Aorta (tissue), 5 donors: ENCODE measurements around the gene MAP1A. TPM values are rescaled to one million over a fixed set of nuclear protein-coding genes. Genes with fewer than 3 reads are reported as not detected.
A peak's percentile ranks its signal among the peaks of the same experiment; 100 is the strongest.
"Not testable (repeated sequence)": the region's sequence is repeated elsewhere in the genome, so short reads cannot be mapped to it uniquely, and the experiment has no call there.

Experiments
- ATAC-seq: fragments of 200-7000 bp; cut with Tn5 transposase; one replicate; pipeline ENCODE4 v1.9.1; 2022; ENCODE audit warnings: moderate library complexity; ENCODE audit not compliant: low FRiP score
- DNase-seq, 2 donors: peaks; one replicate each; pipeline ENCODE4 v3.0.0-alpha.2; 2020
- H3K27ac ChIP-seq, 2 donors: one replicate each; pipeline ENCODE4 v1.5.1; 2013; ENCODE audit warnings: low read length in 2 of 2, mild to moderate bottlenecking in 2 of 2, moderate library complexity in 2 of 2, control low read depth in 1 of 2, inconsistent platforms in 1 of 2, low read depth in 1 of 2
- H3K27me3 ChIP-seq, 2 donors: one replicate each; pipeline ENCODE4 v1.6.1; 2013; ENCODE audit warnings: control low read depth in 1 of 2, low read length in 1 of 2, mild to moderate bottlenecking in 1 of 2, moderate library complexity in 1 of 2; ENCODE audit not compliant: insufficient read depth in 2 of 2, control insufficient read depth in 1 of 2
- H3K36me3 ChIP-seq, 2 donors: one replicate each; pipeline ENCODE4 v1.6.1; 2013; ENCODE audit warnings: control low read depth in 1 of 2, low read length in 1 of 2, mild to moderate bottlenecking in 1 of 2; ENCODE audit not compliant: insufficient read depth in 2 of 2, control insufficient read depth in 1 of 2
- H3K4me1 ChIP-seq, 2 donors: one replicate each; pipeline ENCODE4 v1.6.1; 2013; ENCODE audit warnings: low read length in 2 of 2, control low read depth in 1 of 2, mild to moderate bottlenecking in 1 of 2, moderate library complexity in 1 of 2; ENCODE audit not compliant: insufficient read depth in 2 of 2, control insufficient read depth in 1 of 2
- H3K4me3 ChIP-seq, 2 donors: one replicate each; pipeline ENCODE4 v1.5.1; 2013; ENCODE audit warnings: low read length in 2 of 2, control low read depth in 1 of 2, mild to moderate bottlenecking in 1 of 2
- H3K9me3 ChIP-seq: one replicate; pipeline ENCODE4 v1.6.1; 2013; ENCODE audit warnings: mild to moderate bottlenecking, low read length; ENCODE audit not compliant: control insufficient read depth
- WGBS, 2 donors: extraction: QIAGEN DNeasy Blood & Tissue Kit; methylation state at CpG; one replicate each; pipeline ENCODE4 v1.1.7; 2013; 5-methylcytosine and 5-hydroxymethylcytosine counted together
- intact Hi-C, 2 donors: fragments of 100-400 bp; cut with DNase I; formaldehyde crosslinking; loops; one replicate each; pipeline versions ENCODE4 v1.14.2 to v1.15.0; 2022
- polyA plus RNA-seq, 2 donors: library from polyadenylated mRNA; stranded (reverse); fragments of 200-250 nt; gene quantifications; one replicate each; pipeline ENCODE4 v1.2.3, GENCODE V29; 2013
- total RNA-seq, 2 donors: library from RNA; stranded (reverse); fragmentation: NEBNext Ultra II Directional; extraction: Animal tissue kit (Norgen Biotek cat#: 25700); gene quantifications; one replicate each; pipeline ENCODE4 v1.2.1, GENCODE V29; 2021
- donor health status: healthy with polysubstance abuse.
- donor health status: Bipolar disorder and iron deficiency.
- donor health status: DM: no; HTN: no; CAD: no.
- donor health status: DM: no; HTN: no; CAD: no.
- donor health status: DM: yes; HTN: yes; CAD: no.

Gene MAP1A
- total and polyA plus RNA-seq, 4 donors = 5.2 to 49.3 (median 21.0) TPM

GRCh38 chr15:43552256-43552655, 34.8 kb downstream of the MAP1A start:
- intact Hi-C loops = no loop called here
- Histone ChIP-seq H3K4me3 (no peak overlapping the region), H3K36me3 (no peaks in the 10 kb centered on the region), H3K9me3 (no peaks in the 10 kb centered on the region), H3K4me1 (no peaks in the 10 kb centered on the region), H3K27me3 (no peaks in the 10 kb centered on the region), H3K27ac (no peak overlapping the region)
- no peak for ATAC-seq
- DNase-seq = peak in 1 of 2 donors; percentile 16
- 95 to 97% methylated on average over 4 of the region's 4 CpGs for WGBS, 2 donors

- DNase-seq (no peak), ATAC-seq (no peak)
- WGBS, 2 donors = 82 to 87% methylated on average over 2 of the region's 2 CpGs
- Histone ChIP-seq H3K9me3 (no peaks in the 10 kb centered on the region), H3K4me3 (no peak overlapping the region), H3K36me3 (no peaks in the 10 kb centered on the region), H3K4me1 (no peaks in the 10 kb centered on the region), H3K27me3 (no peaks in the 10 kb centered on the region), H3K27ac (no peak overlapping the region)
- intact Hi-C loops = no loop called here
These were observed 35.6 kb downstream of the MAP1A start for GRCh38 chr15:43552986-43553385.

- H3K4me1 ChIP-seq, H3K27me3 ChIP-seq, H3K36me3 ChIP-seq, H3K4me3 ChIP-seq, H3K27ac ChIP-seq, DNase-seq, intact Hi-C loops, ATAC-seq, H3K9me3 ChIP-seq: not testable (repeated sequence)
- 88 to 100% methylated on average over 2 of the region's 3 CpGs for WGBS, 2 donors
These were observed 45.3 kb downstream of the MAP1A start for GRCh38 chr15:43562753-43563152.

- H3K27me3 ChIP-seq, H3K27ac ChIP-seq, H3K4me1 ChIP-seq, DNase-seq, H3K4me3 ChIP-seq, intact Hi-C loops, ATAC-seq, H3K36me3 ChIP-seq, H3K9me3 ChIP-seq: not testable (repeated sequence)
- no CpG with 5 or more reads among the region's 8 CpGs for WGBS, 2 donors
These were observed 46.4 kb downstream of the MAP1A start for GRCh38 chr15:43563793-43564192.

GRCh38 chr15:43566615-43567014, 49.2 kb downstream of the MAP1A start:
- H3K36me3 ChIP-seq, H3K9me3 ChIP-seq, H3K4me3 ChIP-seq, DNase-seq, H3K27ac ChIP-seq, H3K4me1 ChIP-seq, intact Hi-C loops, H3K27me3 ChIP-seq, ATAC-seq: not testable (repeated sequence)
- no CpG with 5 or more reads among the region's 2 CpGs for WGBS, 2 donors

- H3K36me3 ChIP-seq, H3K4me3 ChIP-seq, H3K4me1 ChIP-seq, H3K27me3 ChIP-seq, DNase-seq, intact Hi-C loops, H3K27ac ChIP-seq, H3K9me3 ChIP-seq, ATAC-seq: not testable (repeated sequence)
- no CpG with 5 or more reads among the region's 1 CpG for WGBS, 2 donors
These were observed 57.2 kb downstream of the MAP1A start for GRCh38 chr15:43574607-43575006.

Other genes with a start within 250 kb of the MAP1A start
- not detected for gene TGM7, start 215.4 kb upstream of the MAP1A start, total RNA-seq
- not detected for gene TGM7, start 215.4 kb upstream of the MAP1A start, polyA plus RNA-seq
- 1 to 10 TPM; 7.5 to 9.2 TPM for gene LCMT2, start 187.0 kb upstream of the MAP1A start, total RNA-seq
- 1 to 10 TPM; 1.3 to 4.3 TPM for gene LCMT2, start 187.0 kb upstream of the MAP1A start, polyA plus RNA-seq
- gene ZSCAN29, start 146.6 kb upstream of the MAP1A start, total RNA-seq = 10 to 100 TPM; 20.3 to 21.7 TPM
- gene ZSCAN29, start 146.6 kb upstream of the MAP1A start, polyA plus RNA-seq = 1 to 10 TPM; 4.2 to 5.0 TPM
- 10 to 100 TPM; 14.6 to 16.3 TPM for gene TUBGCP4, start 146.5 kb upstream of the MAP1A start, total RNA-seq
- 1 to 10 TPM; 3.5 to 6.0 TPM for gene TUBGCP4, start 146.5 kb upstream of the MAP1A start, polyA plus RNA-seq
- 10 to 100 TPM; 37.7 to 63.2 TPM for gene TP53BP1, start 24.5 kb upstream of the MAP1A start, total RNA-seq
- 10 to 100 TPM in 1 of 2 donors, 1 to 10 TPM in 1; 3.4 to 22.5 TPM for gene TP53BP1, start 24.5 kb upstream of the MAP1A start, polyA plus RNA-seq
- 10 to 100 TPM; 40.8 to 53.7 TPM for gene PPIP5K1, start 72.6 kb downstream of the MAP1A start, total RNA-seq
- gene PPIP5K1, start 72.6 kb downstream of the MAP1A start, polyA plus RNA-seq = 10 to 100 TPM in 1 of 2 donors, 1 to 10 TPM in 1; 8.3 to 13.4 TPM
- not detected for gene CKMT1B, start 76.4 kb downstream of the MAP1A start, total RNA-seq
- gene CKMT1B, start 76.4 kb downstream of the MAP1A start, polyA plus RNA-seq = 10 to 100 TPM in 1 of 2 donors, under 1 TPM in 1; 0.05 to 17.4 TPM
- gene STRC, start 101.2 kb downstream of the MAP1A start, total RNA-seq = under 1 TPM; 0.45 to 0.90 TPM
- 1 to 10 TPM in 1 of 2 donors, not detected in 1; 1.2 TPM for gene STRC, start 101.2 kb downstream of the MAP1A start, polyA plus RNA-seq
- 1 to 10 TPM; 7.0 to 9.3 TPM for gene CATSPER2, start 131.2 kb downstream of the MAP1A start, total RNA-seq
- 10 to 100 TPM in 1 of 2 donors, under 1 TPM in 1; 0.63 to 13.7 TPM for gene CATSPER2, start 131.2 kb downstream of the MAP1A start, polyA plus RNA-seq
- gene CKMT1A, start 176.3 kb downstream of the MAP1A start, total RNA-seq = not detected
- gene CKMT1A, start 176.3 kb downstream of the MAP1A start, polyA plus RNA-seq = 10 to 100 TPM in 1 of 2 donors, not detected in 1; 11.1 TPM
- 100 to 1,000 TPM; 304 to 313 TPM for gene PDIA3, start 228.8 kb downstream of the MAP1A start, total RNA-seq
- 100 to 1,000 TPM; 156 to 219 TPM for gene PDIA3, start 228.8 kb downstream of the MAP1A start, polyA plus RNA-seq